MM.1S (cell line): ENCODE results near the gene SERPINB3.

Experiments
- DNase-seq: peaks from one replicate; pipeline ENCODE4 v3.0.0-alpha.2; 2015
- H2AFZ ChIP-seq: fragments of 300-600 bp; sonication (generic); 2 replicates; pipeline ENCODE4 v1.6.0; 2016; ENCODE audit warnings: antibody characterized with exemption, low read length
- H3F3A ChIP-seq: fragments of 300-600 bp; sonication (generic); 2 replicates; pipeline ENCODE4 v1.6.1; 2016; ENCODE audit warnings: mild to moderate bottlenecking, antibody characterized with exemption, low read length, moderate library complexity, mixed read lengths; ENCODE audit not compliant: insufficient read depth
- H3K27ac ChIP-seq: fragments of 300-600 bp; sonication (generic); 2 replicates; pipeline ENCODE4 v1.5.1; 2016; ENCODE audit warnings: mild to moderate bottlenecking, low read length
- H3K27me3 ChIP-seq: fragments of 300-600 bp; sonication (generic); replicated peaks from 2 replicates; pipeline ENCODE4 v1.6.0; 2016; ENCODE audit warnings: low read length; ENCODE audit not compliant: insufficient read depth
- H3K36me3 ChIP-seq: fragments of 300-600 bp; sonication (generic); replicated peaks from 2 replicates; pipeline ENCODE4 v1.6.1; 2016; ENCODE audit warnings: mild to moderate bottlenecking, low read length, mixed read lengths; ENCODE audit not compliant: insufficient read depth
- H3K4me1 ChIP-seq: fragments of 300-600 bp; sonication (generic); 2 replicates; pipeline ENCODE4 v1.6.1; 2016; ENCODE audit warnings: low read length, mixed read lengths
- H3K4me2 ChIP-seq: fragments of 300-600 bp; sonication (generic); 2 replicates; pipeline ENCODE4 v1.6.0; 2016; ENCODE audit warnings: low read depth, low read length
- H3K4me3 ChIP-seq: fragments of 300-600 bp; sonication (generic); 2 replicates; pipeline ENCODE4 v1.5.1; 2016; ENCODE audit warnings: low read length, mixed read lengths
- H3K79me2 ChIP-seq: fragments of 300-600 bp; sonication (generic); 2 replicates; pipeline ENCODE4 v1.6.1; 2016; ENCODE audit warnings: mixed run types, low read length, mixed read lengths
- H3K9ac ChIP-seq: fragments of 300-600 bp; sonication (generic); 2 replicates; pipeline ENCODE4 v1.6.1; 2016; ENCODE audit warnings: low read length, mixed read lengths
- H3K9me2 ChIP-seq: fragments of 300-600 bp; sonication (generic); replicated peaks from 2 replicates; pipeline ENCODE4 v1.6.1; 2016; ENCODE audit warnings: mild to moderate bottlenecking, low read length, mixed read lengths; ENCODE audit not compliant: insufficient read depth
- H3K9me3 ChIP-seq: fragments of 300-600 bp; sonication (generic); replicated peaks from 2 replicates; pipeline ENCODE4 v1.6.1; 2016; ENCODE audit warnings: mild to moderate bottlenecking, low read length, mixed read lengths; ENCODE audit not compliant: insufficient read depth
- H4K20me1 ChIP-seq: fragments of 300-600 bp; sonication (generic); 2 replicates; pipeline ENCODE4 v1.6.1; 2016; ENCODE audit warnings: mild to moderate bottlenecking, low read length, moderate library complexity, mixed read lengths; ENCODE audit not compliant: insufficient read depth
- EZH2 ChIP-seq: fragments of 300-600 bp; sonication (generic); optimal IDR thresholded peaks from 2 replicates; pipeline ENCODE3; 2017; ENCODE audit warnings: low read depth, mild to moderate bottlenecking, antibody characterized with exemption, low read length, mixed read lengths
- EZH2phosphoT487 ChIP-seq: fragments of 300-600 bp; sonication (generic); IDR thresholded peaks from 2 replicates; pipeline ENCODE4 v1.6.1; 2018; ENCODE audit warnings: antibody characterized with exemption, low read length
- TF ChIP-seq, protein P1 (sequence below): fragments of 300-600 bp; sonication (generic); IDR thresholded peaks from 2 replicates; pipeline ENCODE4 v1.5.1; 2016; ENCODE audit warnings: antibody characterized with exemption, low read length, mixed read lengths

Gene SERPINB3

DNA sequence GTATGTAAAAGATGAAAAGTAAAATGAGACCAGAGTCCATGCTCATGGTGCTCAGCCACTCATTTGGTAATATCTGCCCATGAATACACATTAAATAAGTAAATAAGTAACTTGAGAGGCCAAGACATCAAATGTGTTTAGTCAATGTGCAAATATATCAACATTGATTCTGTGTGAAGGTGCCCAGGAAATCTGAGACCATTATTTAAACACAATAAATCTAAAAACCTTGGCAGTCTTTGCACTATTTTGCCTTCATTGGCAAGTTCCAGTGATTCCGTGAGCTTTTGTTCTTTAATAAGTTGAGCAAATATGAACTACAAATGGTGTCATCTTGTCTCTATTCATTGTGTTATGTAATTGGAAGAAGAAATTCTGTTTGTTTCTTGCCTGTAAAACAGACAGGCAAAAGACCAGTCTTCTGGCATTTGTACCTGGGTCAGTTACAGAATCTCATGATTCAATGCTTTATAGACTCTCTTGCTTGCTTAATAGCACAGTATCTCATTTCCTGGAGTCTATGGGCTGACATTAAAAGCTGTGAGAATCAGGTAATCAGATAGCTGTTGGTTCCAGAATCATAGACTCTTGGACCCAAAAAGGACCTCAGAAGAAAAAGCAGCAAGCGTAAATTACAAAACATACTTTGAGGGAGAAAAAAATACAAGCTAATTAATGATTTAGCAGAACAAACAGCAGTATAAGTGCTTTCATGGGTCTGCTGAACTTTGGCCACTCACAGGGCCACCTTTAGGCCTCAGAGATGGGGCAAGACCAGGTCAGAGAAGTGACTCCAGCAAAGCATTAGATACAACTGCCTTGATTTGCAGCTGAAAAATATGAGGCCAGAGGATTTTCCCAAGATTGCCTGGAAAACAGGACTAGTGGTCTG lies 20.0 kb upstream of the SERPINB3 start:
- Histone ChIP-seq H3K9ac (no peak overlapping the region), H3K4me2 (no peak overlapping the region), H3K27me3 (no peaks in the 10 kb centered on the region), H3K4me3 (no peak overlapping the region), H3K79me2 (no peaks in the 10 kb centered on the region), H3K9me3 (no peaks in the 10 kb centered on the region), H4K20me1 (no peaks in the 10 kb centered on the region), H2AFZ (no peak overlapping the region), H3K36me3 (no peaks in the 10 kb centered on the region), H3F3A (no peaks in the 10 kb centered on the region), H3K27ac (no peak overlapping the region), H3K9me2 (no peaks in the 10 kb centered on the region), H3K4me1 (no peaks in the 10 kb centered on the region)
- no peak for TF ChIP-seq EZH2
- no peak for TF ChIP-seq EZH2phosphoT487
- TF ChIP-seq, protein P1, sequence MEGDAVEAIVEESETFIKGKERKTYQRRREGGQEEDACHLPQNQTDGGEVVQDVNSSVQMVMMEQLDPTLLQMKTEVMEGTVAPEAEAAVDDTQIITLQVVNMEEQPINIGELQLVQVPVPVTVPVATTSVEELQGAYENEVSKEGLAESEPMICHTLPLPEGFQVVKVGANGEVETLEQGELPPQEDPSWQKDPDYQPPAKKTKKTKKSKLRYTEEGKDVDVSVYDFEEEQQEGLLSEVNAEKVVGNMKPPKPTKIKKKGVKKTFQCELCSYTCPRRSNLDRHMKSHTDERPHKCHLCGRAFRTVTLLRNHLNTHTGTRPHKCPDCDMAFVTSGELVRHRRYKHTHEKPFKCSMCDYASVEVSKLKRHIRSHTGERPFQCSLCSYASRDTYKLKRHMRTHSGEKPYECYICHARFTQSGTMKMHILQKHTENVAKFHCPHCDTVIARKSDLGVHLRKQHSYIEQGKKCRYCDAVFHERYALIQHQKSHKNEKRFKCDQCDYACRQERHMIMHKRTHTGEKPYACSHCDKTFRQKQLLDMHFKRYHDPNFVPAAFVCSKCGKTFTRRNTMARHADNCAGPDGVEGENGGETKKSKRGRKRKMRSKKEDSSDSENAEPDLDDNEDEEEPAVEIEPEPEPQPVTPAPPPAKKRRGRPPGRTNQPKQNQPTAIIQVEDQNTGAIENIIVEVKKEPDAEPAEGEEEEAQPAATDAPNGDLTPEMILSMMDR = no peak
- DNase-seq = no peak

DNA sequence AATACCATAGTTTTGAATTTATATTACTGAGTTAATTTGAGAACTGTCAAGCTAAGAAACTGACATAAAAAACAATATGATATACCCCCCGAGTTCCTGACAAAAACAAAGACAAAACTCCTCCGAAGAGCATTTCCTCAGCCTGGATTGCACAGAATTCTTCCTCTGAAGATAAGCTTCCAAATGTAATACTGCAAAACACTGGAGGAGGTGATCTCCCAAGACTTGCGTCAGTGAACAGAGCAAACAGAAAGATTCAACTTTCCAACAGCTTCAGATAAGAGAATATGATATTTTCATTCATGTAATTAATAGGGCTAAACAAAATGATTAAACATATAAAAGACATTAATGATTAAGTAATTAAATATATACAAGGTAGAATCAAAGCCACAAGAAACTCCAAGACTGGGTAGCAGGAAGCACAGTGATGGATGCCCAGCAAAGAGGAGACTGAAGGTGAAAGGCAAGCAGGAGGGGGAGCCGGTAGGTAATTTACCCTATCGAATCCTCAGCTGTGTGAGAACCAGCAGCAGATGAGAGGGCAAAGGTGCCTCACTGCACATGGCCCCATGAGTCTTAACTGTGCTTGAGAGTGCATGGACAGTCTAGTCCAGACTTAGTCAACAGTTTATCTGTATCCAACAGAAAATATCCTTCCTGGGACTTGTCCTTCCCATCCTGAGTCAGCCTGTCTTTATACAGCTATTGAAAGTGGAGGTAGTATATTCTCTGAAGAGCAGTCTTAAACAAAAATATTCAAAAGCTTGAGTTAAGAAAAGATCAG lies 18.3 kb upstream of the SERPINB3 start:
- Histone ChIP-seq H3K4me1 (no peaks in the 10 kb centered on the region), H3K4me2 (no peak overlapping the region), H3K36me3 (no peaks in the 10 kb centered on the region), H2AFZ (no peak overlapping the region), H3K4me3 (no peak overlapping the region), H3K27me3 (no peaks in the 10 kb centered on the region), H4K20me1 (no peaks in the 10 kb centered on the region), H3K9me3 (no peaks in the 10 kb centered on the region), H3K9ac (no peak overlapping the region), H3K27ac (no peak overlapping the region), H3F3A (no peaks in the 10 kb centered on the region), H3K9me2 (no peaks in the 10 kb centered on the region), H3K79me2 (no peaks in the 10 kb centered on the region)
- DNase-seq = no peak
- no peak for TF ChIP-seq EZH2phosphoT487
- no peak for TF ChIP-seq EZH2
- TF ChIP-seq, protein P1 = no peak

DNA sequence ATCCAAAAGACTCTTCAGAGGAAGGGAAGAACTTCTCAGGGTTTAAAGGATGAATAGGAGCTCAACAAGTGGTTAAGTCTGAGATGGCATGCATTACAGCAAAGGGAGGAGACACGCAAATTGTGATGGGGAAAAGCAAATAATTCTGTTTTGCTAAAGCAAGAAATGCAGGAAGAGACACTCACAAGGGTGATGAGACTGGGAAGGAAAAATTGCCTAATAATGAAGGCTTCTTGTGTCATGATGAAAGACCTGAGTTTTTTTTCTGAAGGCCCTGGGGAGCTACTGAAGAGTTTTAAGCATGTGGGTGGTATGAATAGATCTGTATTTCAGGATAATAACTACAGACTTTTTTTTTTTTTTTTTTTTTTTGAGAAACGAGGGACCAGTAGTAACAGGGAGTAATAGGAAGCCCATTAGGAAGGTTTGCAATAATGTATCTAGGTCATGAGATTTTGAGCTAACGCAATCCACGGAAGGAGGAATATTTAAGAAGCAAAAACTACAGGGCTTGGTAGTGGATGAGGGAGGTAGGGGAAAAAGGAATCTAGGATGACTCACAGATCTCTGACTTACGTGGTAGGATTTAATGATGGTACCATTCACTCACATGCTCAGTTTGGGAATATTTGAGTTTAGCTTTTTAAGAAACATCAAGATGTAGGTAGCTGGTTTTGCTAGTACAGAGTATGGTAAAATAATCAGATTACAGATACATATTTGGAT lies 16.0 kb upstream of the SERPINB3 start:
- no peak overlapping the region for H3K4me3 ChIP-seq
- no peak overlapping the region for H2AFZ ChIP-seq
- H3K9me2 ChIP-seq = no peaks in the 10 kb centered on the region
- H3K9ac ChIP-seq = no peak overlapping the region
- H3K27me3 ChIP-seq = no peaks in the 10 kb centered on the region
- H3K27ac ChIP-seq = no peak overlapping the region
- no peaks in the 10 kb centered on the region for H3F3A ChIP-seq
- no peaks in the 10 kb centered on the region for H3K9me3 ChIP-seq
- H4K20me1 ChIP-seq = no peaks in the 10 kb centered on the region
- no peaks in the 10 kb centered on the region for H3K4me1 ChIP-seq
- DNase-seq = no peak
- H3K4me2 ChIP-seq = no peak overlapping the region
- H3K79me2 ChIP-seq = no peaks in the 10 kb centered on the region
- no peaks in the 10 kb centered on the region for H3K36me3 ChIP-seq
- TF ChIP-seq EZH2 (no peak), EZH2phosphoT487 (no peak)
- TF ChIP-seq, protein P1 = no peak
